HPDE6-E6E7 (cell line): ENCODE data around the gene CRTAC1.
"Not testable (repeated sequence)": the region's sequence is repeated elsewhere in the genome, so short reads cannot be mapped to it uniquely, and the experiment has no call there.

Experiments used
- DNase-seq: peaks from one replicate; pipeline ENCODE4 v3.0.0; 2011; ENCODE audit warnings: missing footprints; ENCODE audit errors: extremely low spot score

The CRTAC1 gene

GRCh38 chr10:97842656-97843280 lies 187.7 kb downstream of the CRTAC1 start:
- DNase-seq, result no peak

GRCh38 chr10:97842114-97842513 lies 188.3 kb downstream of the CRTAC1 start:
- DNase-seq, result not testable (repeated sequence)

- not testable (repeated sequence) for DNase-seq
Measured at GRCh38 chr10:97841166-97841565, 189.3 kb downstream of the CRTAC1 start.

GRCh38 chr10:97838091-97838490 lies 192.3 kb downstream of the CRTAC1 start:
- no peak for DNase-seq

GRCh38 chr10:97836446-97836845 lies 194.0 kb downstream of the CRTAC1 start:
- DNase-seq, result no peak

- DNase-seq, result no peak
Measured at GRCh38 chr10:97831259-97831658, 199.2 kb downstream of the CRTAC1 start.

GRCh38 chr10:97830064-97830463 lies 200.4 kb downstream of the CRTAC1 start:
- DNase-seq, result no peak

GRCh38 chr10:97828721-97829120 lies 201.7 kb downstream of the CRTAC1 start:
- no peak for DNase-seq

- DNase-seq, result no peak
Measured at GRCh38 chr10:97827702-97828291, 202.6 kb downstream of the CRTAC1 start.

- no peak for DNase-seq
Measured at GRCh38 chr10:97826892-97827291, 203.5 kb downstream of the CRTAC1 start.

- no peak for DNase-seq
Measured at GRCh38 chr10:97825020-97825760, 205.2 kb downstream of the CRTAC1 start.

- no peak for DNase-seq
Measured at GRCh38 chr10:97823734-97824133, 206.7 kb downstream of the CRTAC1 start.

- peak; percentile 56 for DNase-seq
Measured at GRCh38 chr10:97822261-97822687, 208.1 kb downstream of the CRTAC1 start.

- DNase-seq, result no peak
Measured at GRCh38 chr10:97821308-97822038, 208.9 kb downstream of the CRTAC1 start.

- no peak for DNase-seq
Measured at GRCh38 chr10:97820096-97820704, 210.2 kb downstream of the CRTAC1 start.

GRCh38 chr10:97818572-97818971 lies 211.8 kb downstream of the CRTAC1 start:
- DNase-seq, result no peak

GRCh38 chr10:97816609-97817008 lies 213.8 kb downstream of the CRTAC1 start:
- DNase-seq, result no peak
